Endodermal cell (in vitro differentiated cells): Measurements from ENCODE around the gene FAM83F. TPM values are rescaled to one million over a fixed set of nuclear protein-coding genes. Genes with fewer than 3 reads are reported as not detected.

Source experiments
- DNase-seq: peaks from one replicate; pipeline ENCODE4 v3.0.0-alpha.2; 2017
- H3K27ac ChIP-seq: 2 replicates; pipeline ENCODE4 v1.5.1; 2013; ENCODE audit warnings: mild to moderate bottlenecking, low read depth, low read length, moderate library complexity
- H3K27me3 ChIP-seq: 2 replicates; pipeline ENCODE4 v1.6.1; 2013; ENCODE audit warnings: mild to moderate bottlenecking, low read length, moderate library complexity; ENCODE audit not compliant: insufficient read depth, control insufficient read depth, poor library complexity, severe bottlenecking
- H3K36me3 ChIP-seq: 2 replicates; pipeline ENCODE4 v1.7.0; 2013; ENCODE audit warnings: mild to moderate bottlenecking, low read length, moderate library complexity; ENCODE audit not compliant: control insufficient read depth, insufficient read depth
- H3K4me1 ChIP-seq: one replicate; pipeline ENCODE4 v1.7.0; 2013; ENCODE audit warnings: low read length; ENCODE audit not compliant: control insufficient read depth, insufficient read depth
- H3K4me3 ChIP-seq: 2 replicates; pipeline ENCODE4 v1.5.1; 2013; ENCODE audit warnings: mild to moderate bottlenecking, low read length, moderate library complexity
- H3K9ac ChIP-seq: 2 replicates; pipeline ENCODE4 v1.6.1; 2013; ENCODE audit warnings: mild to moderate bottlenecking, low read length, moderate library complexity; ENCODE audit not compliant: poor library complexity, severe bottlenecking; ENCODE audit errors: extremely low read depth
- H3K9me3 ChIP-seq: 2 replicates; pipeline ENCODE4 v1.6.1; 2013; ENCODE audit warnings: mild to moderate bottlenecking, low read length, moderate library complexity; ENCODE audit not compliant: control insufficient read depth
- H3K27ac Mint-ChIP-seq: 2 replicates; pipeline ENCODE4 v1.8.0; 2020; ENCODE audit warnings: mixed read lengths
- H3K27me3 Mint-ChIP-seq: 2 replicates; pipeline ENCODE4 v1.8.0; 2021; ENCODE audit warnings: mild to moderate bottlenecking, mixed read lengths; ENCODE audit not compliant: insufficient read depth
- H3K36me3 Mint-ChIP-seq: 2 replicates; pipeline ENCODE4 v1.8.0; 2020; ENCODE audit warnings: low read depth, mixed read lengths
- H3K4me1 Mint-ChIP-seq: 2 replicates; pipeline ENCODE4 v1.8.0; 2020; ENCODE audit warnings: mixed read lengths
- H3K4me3 Mint-ChIP-seq: 2 replicates; pipeline ENCODE4 v1.8.0; 2020; ENCODE audit warnings: mild to moderate bottlenecking, moderate library complexity, mixed read lengths
- H3K9me3 Mint-ChIP-seq: 2 replicates; pipeline ENCODE4 v1.8.0; 2020; ENCODE audit warnings: mild to moderate bottlenecking, mixed read lengths
- CTCF ChIP-seq: fragments of 200-600 bp; sonication (generic); conservative IDR thresholded peaks from 2 replicates; pipeline ENCODE4 v1.5.0; 2021; ENCODE audit warnings: antibody characterized with exemption, mild to moderate bottlenecking
- WGBS, 2 experiments: methylation state at CpG; one replicate each; pipeline versions ENCODE4 v1.1.5 to v1.1.7; 2013; ENCODE audit warnings: missing lambda C conversion rate in 2 of 2, mixed read lengths in 1 of 2; ENCODE audit not compliant: insufficient coverage in 1 of 2, insufficient read length in 1 of 2; 5-methylcytosine and 5-hydroxymethylcytosine counted together
- total RNA-seq, 2 donors: library from RNA; stranded (reverse); fragmentation: NEBNext Ultra II Directional in 1 of 2; extraction: Animal tissue kit (Norgen Biotek cat#: 25700) in 1 of 2; gene quantifications; 2 replicates in 1 of 2; 3 replicates in 1 of 2; pipeline ENCODE4 v1.2.1, GENCODE V29; 2021

Gene FAM83F
- total RNA-seq, 2 donors from 2014 or later, result 18.9 to 34.1 TPM

- Mint-ChIP-seq H3K27ac (no peak overlapping the region), H3K36me3 (no peaks in the 10 kb centered on the region), H3K4me1 (peaks cover 37% of the 10 kb centered on the region), H3K4me3 (no peak overlapping the region), H3K27me3 (peaks cover 18% of the 10 kb centered on the region), H3K9me3 (no peaks in the 10 kb centered on the region)
- H3K36me3 ChIP-seq, result no peaks in the 10 kb centered on the region
- peaks cover 12% of the 10 kb centered on the region for H3K4me1 ChIP-seq
- no peak overlapping the region for H3K27ac ChIP-seq
- H3K9me3 ChIP-seq, result no peaks in the 10 kb centered on the region
- 96% methylated on average over 5 to 10 of the region's 10 CpGs for WGBS, 2 experiments
- H3K27me3 ChIP-seq, result peaks cover 7% of the 10 kb centered on the region
- no peak for DNase-seq
- no peak for TF ChIP-seq CTCF
- H3K9ac ChIP-seq, result no peak overlapping the region
- no peak overlapping the region for H3K4me3 ChIP-seq
These were observed 24.0 kb upstream of the FAM83F start for GRCh38 chr22:39970742-39971141.

GRCh38 chr22:39972641-39973040 lies 22.1 kb upstream of the FAM83F start:
- H3K4me3 ChIP-seq, result no peak overlapping the region
- H3K9ac ChIP-seq, result no peak overlapping the region
- H3K4me1 Mint-ChIP-seq, result peaks cover 35% of the 10 kb centered on the region
- peaks cover 29% of the 10 kb centered on the region for H3K27me3 Mint-ChIP-seq
- no peak overlapping the region for H3K4me3 Mint-ChIP-seq
- H3K9me3 Mint-ChIP-seq, result no peaks in the 10 kb centered on the region
- no peak overlapping the region for H3K27ac ChIP-seq
- no peaks in the 10 kb centered on the region for H3K36me3 ChIP-seq
- H3K27me3 ChIP-seq, result peaks cover 7% of the 10 kb centered on the region
- 74 to 81% methylated on average over 5 of the region's 5 CpGs for WGBS, 2 experiments
- H3K4me1 ChIP-seq, result peaks cover 12% of the 10 kb centered on the region
- DNase-seq, result no peak
- no peak overlapping the region for H3K27ac Mint-ChIP-seq
- no peak for TF ChIP-seq CTCF
- H3K9me3 ChIP-seq, result no peaks in the 10 kb centered on the region
- no peaks in the 10 kb centered on the region for H3K36me3 Mint-ChIP-seq

GRCh38 chr22:39973656-39974055 lies 21.1 kb upstream of the FAM83F start:
- H3K36me3 Mint-ChIP-seq, result no peaks in the 10 kb centered on the region
- Histone ChIP-seq H3K27ac (no peak overlapping the region), H3K4me1 (peaks cover 6% of the 10 kb centered on the region), H3K27me3 (peaks cover 7% of the 10 kb centered on the region), H3K9ac (no peak overlapping the region), H3K9me3 (no peaks in the 10 kb centered on the region), H3K4me3 (no peak overlapping the region), H3K36me3 (no peaks in the 10 kb centered on the region)
- no peaks in the 10 kb centered on the region for H3K9me3 Mint-ChIP-seq
- peaks cover 26% of the 10 kb centered on the region for H3K4me1 Mint-ChIP-seq
- H3K4me3 Mint-ChIP-seq, result no peak overlapping the region
- TF ChIP-seq CTCF, result no peak
- no peak for DNase-seq
- no peak overlapping the region for H3K27ac Mint-ChIP-seq
- H3K27me3 Mint-ChIP-seq, result peaks cover 29% of the 10 kb centered on the region
- WGBS, 2 experiments, result 87 to 93% methylated on average over 3 to 5 of the region's 5 CpGs
